Smooth muscle cell (in vitro differentiated cells): Measurements from ENCODE around the gene SLMAP. TPM values are rescaled to one million over a fixed set of nuclear protein-coding genes. Genes with fewer than 3 reads are reported as not detected.

Experiments
- DNase-seq: peaks from one replicate; lab custom pipeline; 2025; ENCODE audit not compliant: unreplicated experiment; lab: John Stamatoyannopoulos, UW
- H2AFZ ChIP-seq: fragments of 200-600 bp; sonication (generic); 2 replicates; pipeline ENCODE4 v1.6.0; 2016; ENCODE audit warnings: antibody characterized with exemption, low read depth, mild to moderate bottlenecking
- H3F3A ChIP-seq: fragments of 200-600 bp; sonication (generic); 2 replicates; pipeline ENCODE4 v1.6.0; 2017; ENCODE audit warnings: antibody characterized with exemption, low read depth
- H3K27ac ChIP-seq: fragments of 200-600 bp; sonication (generic); 2 replicates; pipeline ENCODE4 v1.5.1; 2016; ENCODE audit warnings: low read depth, mild to moderate bottlenecking
- H3K27me3 ChIP-seq: fragments of 200-600 bp; sonication (generic); 2 replicates; pipeline ENCODE4 v1.6.1; 2016; ENCODE audit warnings: low read depth, mild to moderate bottlenecking
- H3K36me3 ChIP-seq: fragments of 200-600 bp; sonication (generic); 2 replicates; pipeline ENCODE4 v1.5.1; 2016; ENCODE audit warnings: low read depth
- H3K4me1 ChIP-seq: fragments of 200-600 bp; sonication (generic); 2 replicates; pipeline ENCODE4 v1.5.1; 2016; ENCODE audit warnings: low read depth
- H3K4me2 ChIP-seq: fragments of 200-600 bp; sonication (generic); 2 replicates; pipeline ENCODE4 v1.6.0; 2016; ENCODE audit warnings: mild to moderate bottlenecking
- H3K4me3 ChIP-seq: fragments of 200-600 bp; sonication (generic); 2 replicates; pipeline ENCODE4 v1.5.1; 2016; ENCODE audit warnings: mild to moderate bottlenecking
- H3K79me2 ChIP-seq: fragments of 200-600 bp; sonication (generic); 2 replicates; pipeline ENCODE4 v1.6.0; 2016; ENCODE audit warnings: low read depth, mild to moderate bottlenecking
- H3K9ac ChIP-seq: fragments of 200-600 bp; sonication (generic); 2 replicates; pipeline ENCODE4 v1.6.0; 2016; ENCODE audit warnings: low read depth
- H3K9me3 ChIP-seq: fragments of 200-600 bp; sonication (generic); replicated peaks from 2 replicates; pipeline ENCODE4 v1.5.1; 2016; ENCODE audit warnings: low read depth
- H4K20me1 ChIP-seq: fragments of 200-600 bp; sonication (generic); 2 replicates; pipeline ENCODE4 v1.6.0; 2016; ENCODE audit warnings: low read depth
- WGBS: methylation state at CpG from one replicate; pipeline ENCODE4 v1.1.7; 2016; ENCODE audit warnings: low lambda C conversion rate; 5-methylcytosine and 5-hydroxymethylcytosine counted together
- polyA plus RNA-seq: library from polyadenylated mRNA; unstranded; fragments of >200 nt; fragmentation: Nextera tagmentation; extraction: Ambion mirVana; gene quantifications from 2 replicates; pipeline ENCODE4 v1.2.1, GENCODE V29; 2016
- total RNA-seq: library from RNA; depleted of rRNA; stranded (reverse); fragments of >200 nt; gene quantifications from 2 replicates; pipeline ENCODE4 v1.2.3, GENCODE V29; 2014
- TF ChIP-seq, protein P1 (sequence below): fragments of 200-600 bp; sonication (generic); IDR thresholded peaks from 2 replicates; pipeline ENCODE4 v1.5.1; 2017; ENCODE audit warnings: borderline replicate concordance, mild to moderate bottlenecking, antibody characterized with exemption; ENCODE audit not compliant: insufficient read depth, poor library complexity, severe bottlenecking

SLMAP gene
- total and polyA plus RNA-seq, 2 experiments from 2014 or later = 19.9 to 42.8 TPM

DNA sequence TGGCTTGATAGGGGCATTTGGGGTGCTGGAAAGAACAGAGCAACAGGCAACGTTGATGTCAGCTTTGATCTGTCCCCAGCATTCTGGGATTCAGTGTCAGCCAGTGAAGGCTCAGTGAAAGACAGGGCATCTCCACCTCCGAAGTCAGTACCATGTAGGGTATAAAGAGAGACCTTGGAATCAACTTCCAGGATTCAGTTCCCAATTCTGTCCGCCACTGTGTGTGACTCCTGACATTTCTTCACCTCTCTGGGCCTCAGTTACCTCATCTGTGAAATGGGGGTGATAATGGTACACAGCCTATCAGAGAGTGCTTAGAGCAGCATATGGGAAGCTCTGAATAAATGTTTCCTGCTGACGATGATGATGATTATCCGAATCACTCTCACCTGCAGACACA is 196.5 kb downstream of the SLMAP start:
- no peak overlapping the region for H3K4me3 ChIP-seq
- H3K36me3 ChIP-seq = no peaks in the 10 kb centered on the region
- TF ChIP-seq, protein P1, sequence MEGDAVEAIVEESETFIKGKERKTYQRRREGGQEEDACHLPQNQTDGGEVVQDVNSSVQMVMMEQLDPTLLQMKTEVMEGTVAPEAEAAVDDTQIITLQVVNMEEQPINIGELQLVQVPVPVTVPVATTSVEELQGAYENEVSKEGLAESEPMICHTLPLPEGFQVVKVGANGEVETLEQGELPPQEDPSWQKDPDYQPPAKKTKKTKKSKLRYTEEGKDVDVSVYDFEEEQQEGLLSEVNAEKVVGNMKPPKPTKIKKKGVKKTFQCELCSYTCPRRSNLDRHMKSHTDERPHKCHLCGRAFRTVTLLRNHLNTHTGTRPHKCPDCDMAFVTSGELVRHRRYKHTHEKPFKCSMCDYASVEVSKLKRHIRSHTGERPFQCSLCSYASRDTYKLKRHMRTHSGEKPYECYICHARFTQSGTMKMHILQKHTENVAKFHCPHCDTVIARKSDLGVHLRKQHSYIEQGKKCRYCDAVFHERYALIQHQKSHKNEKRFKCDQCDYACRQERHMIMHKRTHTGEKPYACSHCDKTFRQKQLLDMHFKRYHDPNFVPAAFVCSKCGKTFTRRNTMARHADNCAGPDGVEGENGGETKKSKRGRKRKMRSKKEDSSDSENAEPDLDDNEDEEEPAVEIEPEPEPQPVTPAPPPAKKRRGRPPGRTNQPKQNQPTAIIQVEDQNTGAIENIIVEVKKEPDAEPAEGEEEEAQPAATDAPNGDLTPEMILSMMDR = no peak
- H3K27me3 ChIP-seq = no peaks in the 10 kb centered on the region
- no peaks in the 10 kb centered on the region for H3K9me3 ChIP-seq
- H3F3A ChIP-seq = peaks cover 34% of the 10 kb centered on the region
- peak overlapping the region; percentile 93 for H3K27ac ChIP-seq
- H3K4me1 ChIP-seq = peaks cover 23% of the 10 kb centered on the region
- no peaks in the 10 kb centered on the region for H4K20me1 ChIP-seq
- no peak for DNase-seq
- 78% methylated on average over 5 of the region's 5 CpGs for WGBS
- H3K9ac ChIP-seq = no peak overlapping the region
- H3K79me2 ChIP-seq = no peaks in the 10 kb centered on the region
- H3K4me2 ChIP-seq = no peak overlapping the region
- no peak overlapping the region for H2AFZ ChIP-seq

DNA sequence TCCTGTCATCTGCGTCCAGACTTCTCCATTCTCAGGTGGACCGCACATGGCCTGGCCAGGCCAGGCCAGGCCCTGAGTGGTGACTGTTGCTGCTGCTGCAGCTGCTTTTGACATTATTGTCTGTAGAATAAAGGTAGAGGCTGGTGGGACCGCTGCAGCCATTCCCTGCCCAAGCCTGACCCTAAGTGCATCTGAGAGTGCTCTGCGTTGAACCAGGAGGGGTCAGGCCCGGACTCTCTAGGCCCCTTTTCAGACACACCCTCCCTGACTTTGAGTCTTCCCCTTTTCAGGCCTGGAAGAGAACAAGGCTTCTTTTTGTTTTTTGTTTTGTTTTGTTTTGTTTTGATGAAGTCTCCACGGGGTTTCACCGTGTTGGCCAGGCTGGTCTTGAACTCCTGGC is 197.5 kb downstream of the SLMAP start:
- no peak overlapping the region for H3K4me2 ChIP-seq
- H3K79me2 ChIP-seq = no peaks in the 10 kb centered on the region
- TF ChIP-seq, protein P1 = no peak
- no peak overlapping the region for H3K9ac ChIP-seq
- no peak overlapping the region for H3K4me3 ChIP-seq
- no peaks in the 10 kb centered on the region for H4K20me1 ChIP-seq
- WGBS = 95% methylated on average over 7 of the region's 7 CpGs
- H3F3A ChIP-seq = peaks cover 27% of the 10 kb centered on the region
- no peak for DNase-seq
- no peaks in the 10 kb centered on the region for H3K9me3 ChIP-seq
- H3K27ac ChIP-seq = peak overlapping the region; percentile 93
- peaks cover 16% of the 10 kb centered on the region for H3K4me1 ChIP-seq
- no peaks in the 10 kb centered on the region for H3K27me3 ChIP-seq
- no peak overlapping the region for H2AFZ ChIP-seq
- H3K36me3 ChIP-seq = no peaks in the 10 kb centered on the region

DNA sequence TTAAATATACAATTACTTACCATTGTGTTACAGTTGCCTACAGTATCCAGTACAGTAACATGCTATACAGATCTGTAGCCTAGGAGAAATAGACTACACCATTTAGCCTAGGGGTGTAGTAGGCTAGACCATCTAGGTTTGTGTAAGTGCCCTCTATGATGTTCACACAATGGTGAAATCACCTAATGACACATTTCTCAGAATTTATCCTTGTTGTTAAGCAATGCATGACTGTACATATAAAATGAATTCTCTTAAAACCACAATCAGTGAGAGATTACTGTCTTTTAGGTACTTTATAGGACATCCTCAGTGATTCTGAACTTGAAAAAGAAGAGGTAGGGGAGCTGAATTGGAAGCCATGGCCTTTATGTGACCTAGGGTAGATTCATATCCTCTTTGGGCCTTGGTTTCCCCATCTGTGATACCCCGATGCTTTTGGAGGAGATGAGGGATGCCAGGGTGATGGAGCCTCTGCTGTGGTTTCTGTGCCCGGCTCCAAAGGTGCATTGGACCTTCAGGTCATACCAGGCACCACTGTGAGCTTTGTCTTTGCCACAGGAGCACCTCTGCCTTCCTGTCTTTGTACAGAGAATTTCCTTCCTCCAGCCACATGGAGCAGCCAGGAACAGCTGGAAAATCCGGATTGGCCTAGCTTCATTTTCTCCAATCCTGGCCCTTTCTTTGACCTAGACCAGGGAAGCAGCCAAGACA is 200.2 kb downstream of the SLMAP start:
- Histone ChIP-seq H3K4me3 (no peak overlapping the region), H3F3A (peaks cover 7% of the 10 kb centered on the region), H2AFZ (no peak overlapping the region), H3K36me3 (no peaks in the 10 kb centered on the region), H3K4me1 (peaks cover 17% of the 10 kb centered on the region), H3K79me2 (no peaks in the 10 kb centered on the region), H4K20me1 (no peaks in the 10 kb centered on the region), H3K4me2 (no peak overlapping the region), H3K9me3 (no peaks in the 10 kb centered on the region), H3K27me3 (no peaks in the 10 kb centered on the region), H3K27ac (peak overlapping the region; percentile 30), H3K9ac (no peak overlapping the region)
- 93% methylated on average over 3 of the region's 3 CpGs for WGBS
- TF ChIP-seq, protein P1 = no peak
- no peak for DNase-seq

DNA sequence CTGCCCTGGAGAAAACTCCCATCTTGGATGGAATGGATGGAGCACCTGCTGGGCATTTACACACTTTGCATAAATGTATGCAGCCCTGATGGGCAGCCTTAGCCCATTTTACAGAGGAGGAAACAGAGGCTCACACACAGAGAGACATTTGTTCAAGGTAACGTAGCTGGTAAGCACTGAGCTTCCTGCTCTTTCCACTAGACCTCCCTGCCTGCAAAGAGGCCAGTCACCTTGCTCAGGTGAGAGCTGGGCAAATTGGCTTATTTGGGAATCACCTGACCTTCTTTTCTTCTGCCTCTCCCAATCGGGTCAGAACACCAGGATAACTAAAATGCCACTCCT is 200.7 kb downstream of the SLMAP start:
- Histone ChIP-seq H3K79me2 (no peaks in the 10 kb centered on the region), H2AFZ (no peak overlapping the region), H3K4me3 (no peak overlapping the region), H3F3A (peaks cover 7% of the 10 kb centered on the region), H3K27me3 (no peaks in the 10 kb centered on the region), H3K4me1 (peaks cover 11% of the 10 kb centered on the region), H3K27ac (peak overlapping the region; percentile 30), H3K4me2 (no peak overlapping the region), H3K36me3 (no peaks in the 10 kb centered on the region), H3K9me3 (no peaks in the 10 kb centered on the region), H4K20me1 (no peaks in the 10 kb centered on the region), H3K9ac (no peak overlapping the region)
- TF ChIP-seq, protein P1 = no peak
- 97% methylated on average over 2 of the region's 2 CpGs for WGBS
- no peak for DNase-seq
